ENCODE measurements around the gene HDAC11. TPM values are rescaled to one million over a fixed set of nuclear protein-coding genes. Genes with fewer than 3 reads are reported as not detected.

HDAC11 gene
- polyA plus RNA-seq, 3 donors, result 2.9 to 3.9 (median 3.5) TPM

- H3K36me3 ChIP-seq (replicated peaks in 1 of 2; ENCODE audit: control insufficient read depth in 1 of 2, insufficient read depth in 2 of 2, low read length in 2 of 2), result peaks cover 0 to 5% of the 10 kb centered on the region in 2 donors
- peaks cover 0 to 9% of the 10 kb centered on the region in 2 donors for H3K4me1 ChIP-seq (ENCODE audit: control insufficient read depth in 1 of 2, insufficient read depth in 2 of 2, low read length in 2 of 2)
- H2AFZ ChIP-seq (ENCODE audit: insufficient read depth, low read depth, low read length, poor library complexity, severe bottlenecking), result no peak overlapping the region
- DNase-seq, result no peak
- no peak overlapping the region for H3K9ac ChIP-seq (ENCODE audit: insufficient read depth, low read length, poor library complexity, severe bottlenecking)
- no peak for TF ChIP-seq CTCF (IDR thresholded peaks at IDR 0.05)
- no peak overlapping the region for H3K4me2 ChIP-seq (replicated peaks; ENCODE audit: extremely low read depth, low read length, poor library complexity, severe bottlenecking)
- intact Hi-C loops (cut with micrococcal nuclease), result no loop called here
- WGBS (ENCODE audit: insufficient coverage), result 91% methylated on average over 6 of the region's 6 CpGs
- peaks cover 5% of the 10 kb centered on the region for H4K20me1 ChIP-seq (ENCODE audit: insufficient read depth, low read length)
- H3K27me3 ChIP-seq (ENCODE audit: control insufficient read depth in 2 of 2, insufficient read depth in 2 of 2, low read length in 2 of 2), result no peaks in the 10 kb centered on the region
- H3K9me3 ChIP-seq (replicated peaks in 1 of 2; ENCODE audit: control insufficient read depth in 1 of 2, insufficient read depth in 1 of 2, low read length in 2 of 2), result no peaks in the 10 kb centered on the region
- no peak overlapping the region for H3K4me3 ChIP-seq (replicated peaks in 1 of 3; ENCODE audit: low read depth in 2 of 3, low read length in 3 of 3)
- H3K27ac Mint-ChIP-seq, result no peak overlapping the region
- H3K9me3 Mint-ChIP-seq, result peaks cover 0 to 2% (median 0%) of the 10 kb centered on the region in 7 donors
- H3K27me3 Mint-ChIP-seq (ENCODE audit: low read depth in 3 of 3), result peaks cover 0 to 1% (median 0%) of the 10 kb centered on the region in 3 donors
- H3K36me3 Mint-ChIP-seq, result peaks cover 18 to 26% of the 10 kb centered on the region in 2 donors
- H3K27ac ChIP-seq (ENCODE audit: low read depth in 1 of 2, low read length in 2 of 2), result no peak overlapping the region
- H3K79me2 ChIP-seq (ENCODE audit: insufficient read depth, low read length), result no peaks in the 10 kb centered on the region
- H3K4me1 Mint-ChIP-seq, result peaks cover 10% of the 10 kb centered on the region
- H3K4me3 Mint-ChIP-seq, result no peak overlapping the region
Observed at GRCh38 chr3:13492048-13492447, 11.9 kb downstream of the HDAC11 start.

- TF ChIP-seq CTCF (IDR thresholded peaks at IDR 0.05), result no peak
- intact Hi-C loops (cut with micrococcal nuclease), result no loop called here
- H3K27ac Mint-ChIP-seq, result no peak overlapping the region
- H3K27me3 ChIP-seq (ENCODE audit: control insufficient read depth in 2 of 2, insufficient read depth in 2 of 2, low read length in 2 of 2), result no peaks in the 10 kb centered on the region
- H3K27ac ChIP-seq (ENCODE audit: low read depth in 1 of 2, low read length in 2 of 2), result no peak overlapping the region
- H3K4me1 ChIP-seq (ENCODE audit: control insufficient read depth in 1 of 2, insufficient read depth in 2 of 2, low read length in 2 of 2), result peaks cover 0 to 9% of the 10 kb centered on the region in 2 donors
- H3K36me3 ChIP-seq (replicated peaks in 1 of 2; ENCODE audit: control insufficient read depth in 1 of 2, insufficient read depth in 2 of 2, low read length in 2 of 2), result no peaks in the 10 kb centered on the region
- peaks cover 0 to 2% (median 0%) of the 10 kb centered on the region in 7 donors for H3K9me3 Mint-ChIP-seq
- no peak overlapping the region for H3K9ac ChIP-seq (ENCODE audit: insufficient read depth, low read length, poor library complexity, severe bottlenecking)
- peaks cover 8% of the 10 kb centered on the region for H3K4me1 Mint-ChIP-seq
- no peak for DNase-seq
- H3K27me3 Mint-ChIP-seq (ENCODE audit: low read depth in 3 of 3), result peaks cover 0 to 1% (median 0%) of the 10 kb centered on the region in 3 donors
- H3K4me2 ChIP-seq (replicated peaks; ENCODE audit: extremely low read depth, low read length, poor library complexity, severe bottlenecking), result no peak overlapping the region
- H3K9me3 ChIP-seq (replicated peaks in 1 of 2; ENCODE audit: control insufficient read depth in 1 of 2, insufficient read depth in 1 of 2, low read length in 2 of 2), result no peaks in the 10 kb centered on the region
- H3K79me2 ChIP-seq (ENCODE audit: insufficient read depth, low read length), result no peaks in the 10 kb centered on the region
- peaks cover 10 to 16% of the 10 kb centered on the region in 2 donors for H3K36me3 Mint-ChIP-seq
- 98% methylated on average over 12 of the region's 15 CpGs for WGBS (ENCODE audit: insufficient coverage)
- H3K4me3 ChIP-seq (replicated peaks in 1 of 3; ENCODE audit: low read depth in 2 of 3, low read length in 3 of 3), result no peak overlapping the region
- H2AFZ ChIP-seq (ENCODE audit: insufficient read depth, low read depth, low read length, poor library complexity, severe bottlenecking), result no peak overlapping the region
- H3K4me3 Mint-ChIP-seq, result no peak overlapping the region
- peaks cover 5% of the 10 kb centered on the region for H4K20me1 ChIP-seq (ENCODE audit: insufficient read depth, low read length)
Observed at GRCh38 chr3:13492976-13493866, 13.1 kb downstream of the HDAC11 start.

Data from CD14-positive monocyte (primary cell).